HCT116 (cell line): ENCODE data around the gene CYP2U1. TPM values are rescaled to one million over a fixed set of nuclear protein-coding genes. Genes with fewer than 3 reads are reported as not detected.

Source experiments
- ATAC-seq: fragments of 200-7000 bp; cut with Tn5 transposase; 2 replicates; pipeline ENCODE4 v1.9.1; 2020; ENCODE audit warnings: mild to moderate bottlenecking, moderate library complexity
- BruUV-seq: library from RNA; stranded (reverse); fragments of 400-500 nt; replicated peaks from 2 replicates; lab custom pipeline; 2021; lab: Mats Ljungman, UMichigan
- CTCF ChIA-PET: fragments of 300-600 bp; sonication (Branson Sonifier 250); formaldehyde crosslinking; loops from one replicate; lab custom pipeline; 2021; ENCODE audit warnings: antibody characterized with exemption; lab: Charles Lee
- POLR2A ChIA-PET: fragments of 300-600, 350-600 bp; sonication (Branson Sonifier 250); formaldehyde crosslinking; loops from one replicate; lab custom pipeline; 2021; ENCODE audit warnings: antibody characterized with exemption; lab: Charles Lee
- RAD21 ChIA-PET, 2 experiments: fragments of 300-600 bp; sonication (Branson Sonifier 250); formaldehyde crosslinking; loops; one replicate each; lab custom pipeline; 2023; ENCODE audit warnings: low total read pairs in 2 of 2; ENCODE audit not compliant: uncharacterized antibody in 2 of 2, unreplicated experiment in 2 of 2, low non-redundant PET in 1 of 2; lab: Charles Lee
- DNase-seq: peaks from one replicate; pipeline ENCODE4 v3.0.0-alpha.2; 2010; ENCODE audit warnings: low read depth, low spot score
- H2AFZ ChIP-seq: fragments of 200-600 bp; shearing (Covaris generic), sonication (generic); 2 replicates; pipeline ENCODE4 v1.6.1; 2017; ENCODE audit warnings: low read depth, mixed run types, mixed read lengths, antibody characterized with exemption, low read length; ENCODE audit not compliant: poor library complexity, severe bottlenecking
- H3K27ac ChIP-seq: 2 replicates; pipeline ENCODE4 v1.5.1; 2012; ENCODE audit warnings: low read depth, low read length
- H3K27me3 ChIP-seq: fragments of 200-600 bp; sonication (generic); 2 replicates; pipeline ENCODE4 v1.6.1; 2016; ENCODE audit warnings: mixed run types, low read length, mixed read lengths; ENCODE audit not compliant: insufficient read depth
- H3K36me3 ChIP-seq, 2 experiments: fragments of 200-500 bp in 1 of 2; fragments of 200-600 bp in 1 of 2; sonication (Bioruptor generic) in 1 of 2; sonication (generic) in 1 of 2; 2 replicates each; pipeline versions ENCODE4 v1.5.1 to v1.6.1; 2014 to 2016; ENCODE audit warnings: low read length in 2 of 2, inconsistent platforms in 1 of 2, mixed read lengths in 1 of 2, mixed run types in 1 of 2; ENCODE audit not compliant: insufficient read depth in 2 of 2, control insufficient read depth in 1 of 2
- H3K4me1 ChIP-seq, 2 experiments: fragments of 200-600 bp in 1 of 2; sonication (generic) in 1 of 2; 2 replicates each; pipeline versions ENCODE4 v1.5.1 to v1.6.1; 2012 to 2017; ENCODE audit warnings: low read length in 2 of 2, inconsistent platforms in 1 of 2, mild to moderate bottlenecking in 1 of 2, mixed read lengths in 1 of 2, mixed run types in 1 of 2, moderate library complexity in 1 of 2; ENCODE audit not compliant: insufficient read depth in 2 of 2, control insufficient read depth in 1 of 2
- H3K4me2 ChIP-seq: fragments of 200-600 bp; sonication (generic); 2 replicates; pipeline ENCODE4 v1.6.1; 2017; ENCODE audit warnings: mixed run types, low read length, mixed read lengths
- H3K4me3 ChIP-seq, 2 experiments: fragments of 200-600 bp in 1 of 2; sonication (generic) in 1 of 2; replicated peaks in 1 of 2; 2 replicates each; pipeline ENCODE4 v1.5.1; 2011 to 2016; ENCODE audit warnings: low read length in 2 of 2, control low read depth in 1 of 2, low read depth in 1 of 2, mild to moderate bottlenecking in 1 of 2, mixed read lengths in 1 of 2, mixed run types in 1 of 2
- H3K79me2 ChIP-seq: fragments of 200-600 bp; sonication (generic); 2 replicates; pipeline ENCODE4 v1.6.1; 2017; ENCODE audit warnings: mild to moderate bottlenecking, mixed run types, low read length, moderate library complexity, mixed read lengths; ENCODE audit not compliant: insufficient read depth
- H3K9ac ChIP-seq: fragments of 200-600 bp; sonication (generic); 2 replicates; pipeline ENCODE4 v1.6.1; 2016; ENCODE audit warnings: low read length, mixed read lengths
- H3K9me2 ChIP-seq: fragments of 200-600 bp; sonication (generic), shearing (Covaris generic); 2 replicates; pipeline ENCODE4 v1.6.1; 2017; ENCODE audit warnings: mixed run types, mild to moderate bottlenecking, moderate library complexity; ENCODE audit not compliant: insufficient read depth
- H3K9me3 ChIP-seq, 2 experiments: fragments of 200-500 bp in 1 of 2; fragments of 200-600 bp in 1 of 2; sonication (Bioruptor generic) in 1 of 2; sonication (generic) in 1 of 2; 2 replicates each; pipeline ENCODE4 v1.6.1; 2014 to 2017; ENCODE audit warnings: low read length in 2 of 2, mixed read lengths in 2 of 2, inconsistent platforms in 1 of 2, low read depth in 1 of 2, mild to moderate bottlenecking in 1 of 2, mixed run types in 1 of 2, moderate library complexity in 1 of 2; ENCODE audit not compliant: control insufficient read depth in 1 of 2, insufficient read depth in 1 of 2
- H4K20me1 ChIP-seq: fragments of 200-600 bp; sonication (generic), shearing (Covaris generic); 2 replicates; pipeline ENCODE4 v1.6.1; 2017; ENCODE audit warnings: mixed run types, mild to moderate bottlenecking, moderate library complexity; ENCODE audit not compliant: insufficient read depth
- ATF3 ChIP-seq: IDR thresholded peaks from 2 replicates; pipeline ENCODE4 v1.6.1; 2012
- CBX3 ChIP-seq: IDR thresholded peaks from 2 replicates; pipeline ENCODE4 v1.6.1; 2012; ENCODE audit warnings: low read depth
- CEBPB ChIP-seq: IDR thresholded peaks from 2 replicates; pipeline ENCODE4 v1.6.1; 2012; ENCODE audit warnings: low read depth
- CTCF ChIP-seq, 3 experiments: fragments of 200-600 bp in 1 of 3; sonication (generic) in 1 of 3; IDR thresholded peaks in 2 of 3; conservative IDR thresholded peaks in 1 of 3; 2 replicates each; pipeline ENCODE4 v1.5.1; 2012 to 2017; ENCODE audit warnings: low read depth in 2 of 3, low read length in 2 of 3, antibody characterized with exemption in 1 of 3, borderline replicate concordance in 1 of 3, control low read depth in 1 of 3, mild to moderate bottlenecking in 1 of 3, mixed read lengths in 1 of 3, mixed run types in 1 of 3, moderate library complexity in 1 of 3; ENCODE audit not compliant: insufficient read depth in 1 of 3
- EGR1 ChIP-seq: IDR thresholded peaks from 2 replicates; pipeline ENCODE4 v1.6.1; 2012; ENCODE audit warnings: low read depth
- ELF1 ChIP-seq: IDR thresholded peaks from 2 replicates; pipeline ENCODE4 v1.6.1; 2012; ENCODE audit warnings: low read depth, borderline replicate concordance
- EZH2 ChIP-seq: fragments of 200-600 bp; sonication (generic); IDR thresholded peaks from 2 replicates; pipeline ENCODE4 v1.6.1; 2017; ENCODE audit warnings: antibody characterized with exemption, mixed run types
- EZH2phosphoT487 ChIP-seq: fragments of 200-600 bp; IDR thresholded peaks from 2 replicates; pipeline ENCODE4 v1.6.1; 2018; ENCODE audit warnings: antibody characterized with exemption, borderline replicate concordance
- FOSL1 ChIP-seq: IDR thresholded peaks from 2 replicates; pipeline ENCODE4 v1.6.1; 2012; ENCODE audit warnings: low read depth
- JUND ChIP-seq: IDR thresholded peaks from 2 replicates; pipeline ENCODE4 v1.6.1; 2012
- MAX ChIP-seq: IDR thresholded peaks from 2 replicates; pipeline ENCODE4 v1.6.1; 2012
- RAD21 ChIP-seq: IDR thresholded peaks from 2 replicates; pipeline ENCODE4 v1.6.1; 2012; ENCODE audit warnings: low read depth, mild to moderate bottlenecking
- REST ChIP-seq: IDR thresholded peaks from 2 replicates; pipeline ENCODE4 v1.6.1; 2012; ENCODE audit warnings: low read depth
- SIN3A ChIP-seq: IDR thresholded peaks from 2 replicates; pipeline ENCODE4 v1.6.1; 2012; ENCODE audit warnings: low read depth
- SP1 ChIP-seq: IDR thresholded peaks from 2 replicates; pipeline ENCODE4 v1.6.1; 2012; ENCODE audit warnings: low read depth
- SRF ChIP-seq: IDR thresholded peaks from 2 replicates; pipeline ENCODE4 v1.6.1; 2012; ENCODE audit warnings: low read depth
- TCF7L2 ChIP-seq: IDR thresholded peaks from 2 replicates; pipeline ENCODE4 v1.7.0; 2011; ENCODE audit warnings: borderline replicate concordance, inconsistent platforms; ENCODE audit not compliant: insufficient read depth, insufficient read length; ENCODE audit errors: extremely low read depth
- YY1 ChIP-seq: IDR thresholded peaks from 2 replicates; pipeline ENCODE4 v1.6.1; 2011; ENCODE audit warnings: low read length, low read depth, moderate library complexity, mild to moderate bottlenecking; ENCODE audit not compliant: insufficient replicate concordance; ENCODE audit errors: extremely low read depth
- ZBTB33 ChIP-seq: IDR thresholded peaks from 2 replicates; pipeline ENCODE4 v1.6.1; 2011; ENCODE audit warnings: mild to moderate bottlenecking, low read length, moderate library complexity; ENCODE audit not compliant: insufficient replicate concordance; ENCODE audit errors: extremely low read depth
- ZNF274 ChIP-seq: fragments of 200-500 bp; sonication (Bioruptor generic); IDR thresholded peaks from 2 replicates; pipeline ENCODE4 v1.6.1; 2014; ENCODE audit warnings: mild to moderate bottlenecking, low read depth, low read length, inconsistent platforms
- intact Hi-C: fragments of 100-400 bp; cut with micrococcal nuclease; formaldehyde crosslinking; loops from 2 replicates; pipeline ENCODE4 v1.10.0; 2022
- total RNA-seq: library from RNA; stranded (reverse); gene quantifications from one replicate; pipeline ENCODE4 v1.2.1, GENCODE V29; 2021; ENCODE audit not compliant: unreplicated experiment

CYP2U1 gene
- total RNA-seq, 1 experiment from 2014 or later = 4.0 TPM

- no peaks in the 10 kb centered on the region for H3K4me1 ChIP-seq
- no peaks in the 10 kb centered on the region for H3K9me3 ChIP-seq
- ATAC-seq (no peak), DNase-seq (no peak)
- ChIA-PET CTCF (no interaction called here), POLR2A (no interaction called here), RAD21 (no interaction called here)
- TF ChIP-seq CBX3 (no peak), CTCF (IDR thresholded peaks at IDR 0.05 in 2 of 3, conservative IDR thresholded peaks at IDR 0.05 in 1 of 3; ENCODE audit: borderline replicate concordance in 1 of 3, insufficient read depth in 1 of 3, low read depth in 2 of 3, low read length in 2 of 3) (no peak), YY1 (no peak), JUND (no peak), ATF3 (no peak), SRF (no peak), EZH2phosphoT487 (no peak), REST (no peak), EZH2 (no peak), ELF1 (no peak), SP1 (no peak), TCF7L2 (no peak), CEBPB (no peak), FOSL1 (no peak), MAX (no peak), ZNF274 (no peak), SIN3A (no peak), ZBTB33 (no peak), RAD21 (no peak), EGR1 (no peak)
- intact Hi-C loops = no loop called here
- H3K79me2 ChIP-seq = no peaks in the 10 kb centered on the region
- no peaks in the 10 kb centered on the region for H3K9me2 ChIP-seq
- no TSS peak for BruUV-seq
- no peak overlapping the region for H3K4me2 ChIP-seq
- H3K9ac ChIP-seq = no peak overlapping the region
- no peak overlapping the region for H3K27ac ChIP-seq
- H3K27me3 ChIP-seq = no peaks in the 10 kb centered on the region
- H2AFZ ChIP-seq = no peak overlapping the region
- no peaks in the 10 kb centered on the region; a peak in 1 of 4 replicates for H3K36me3 ChIP-seq
- no peaks in the 10 kb centered on the region for H4K20me1 ChIP-seq
- no peak overlapping the region for H3K4me3 ChIP-seq
Observed at GRCh38 chr4:107906458-107907100, 24.8 kb upstream of the CYP2U1 start.
